GM12891 (cell line): ENCODE results near the gene INAVA.

Experiments
- POLR2A ChIP-seq: IDR thresholded peaks from 2 replicates; pipeline ENCODE4 v1.6.1; 2011; ENCODE audit warnings: low read depth, low read length, control low read depth
- POLR2AphosphoS5 ChIP-seq: IDR thresholded peaks from 2 replicates; pipeline ENCODE4 v1.6.1; 2011; ENCODE audit warnings: low read depth, low read length, control low read depth

DNA sequence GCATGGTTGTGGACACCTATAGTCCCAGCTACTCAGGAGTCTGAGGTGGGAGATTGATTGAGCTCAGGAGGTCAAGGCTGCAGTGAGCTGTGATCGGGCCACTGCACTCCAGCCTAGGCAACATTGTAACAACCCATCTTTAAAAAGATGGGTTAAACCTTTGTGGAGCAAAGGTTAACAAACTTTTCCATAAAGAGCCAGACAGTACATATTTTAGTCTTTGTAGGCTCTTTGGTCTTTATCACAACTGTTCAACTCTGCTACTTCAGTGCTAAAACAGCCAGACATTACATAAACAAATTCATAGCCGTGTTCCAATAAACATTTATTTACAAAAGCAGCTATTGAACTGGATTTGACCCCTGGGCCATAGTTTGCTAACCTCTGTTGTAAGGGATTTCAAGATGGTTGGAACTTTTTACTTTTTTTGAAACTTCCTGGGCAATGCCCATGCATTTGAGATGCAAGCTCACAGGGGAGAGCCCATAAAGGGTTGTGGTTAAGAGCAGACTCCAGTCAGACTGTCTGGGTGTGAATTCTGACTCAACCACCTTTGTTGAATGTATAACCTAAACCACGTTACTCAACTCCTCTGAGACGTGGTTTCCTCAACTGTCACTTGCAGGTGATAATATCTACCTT, 10.8 kb downstream of the INAVA start:
- TF ChIP-seq POLR2AphosphoS5, result no peak
- no peak for TF ChIP-seq POLR2A
